NOMO-1 treated with dmso at 0.1 percent for 144 hours (cell line): ENCODE data around the gene MMEL1.

ENCODE experiments used
- DNase-seq: peaks from one replicate; lab custom pipeline; 2025; ENCODE audit not compliant: unreplicated experiment; lab: John Stamatoyannopoulos, UW

The MMEL1 gene

GRCh38 chr1:2594001-2594640 lies 38.7 kb downstream of the MMEL1 start:
- DNase-seq = no peak

GRCh38 chr1:2593251-2593878 lies 39.5 kb downstream of the MMEL1 start:
- DNase-seq = no peak

- no peak for DNase-seq
These were observed 40.1 kb downstream of the MMEL1 start for GRCh38 chr1:2592672-2593071.

GRCh38 chr1:2591581-2592261 lies 41.1 kb downstream of the MMEL1 start:
- no peak for DNase-seq

- no peak for DNase-seq
These were observed 41.6 kb downstream of the MMEL1 start for GRCh38 chr1:2591233-2591580.

DNA sequence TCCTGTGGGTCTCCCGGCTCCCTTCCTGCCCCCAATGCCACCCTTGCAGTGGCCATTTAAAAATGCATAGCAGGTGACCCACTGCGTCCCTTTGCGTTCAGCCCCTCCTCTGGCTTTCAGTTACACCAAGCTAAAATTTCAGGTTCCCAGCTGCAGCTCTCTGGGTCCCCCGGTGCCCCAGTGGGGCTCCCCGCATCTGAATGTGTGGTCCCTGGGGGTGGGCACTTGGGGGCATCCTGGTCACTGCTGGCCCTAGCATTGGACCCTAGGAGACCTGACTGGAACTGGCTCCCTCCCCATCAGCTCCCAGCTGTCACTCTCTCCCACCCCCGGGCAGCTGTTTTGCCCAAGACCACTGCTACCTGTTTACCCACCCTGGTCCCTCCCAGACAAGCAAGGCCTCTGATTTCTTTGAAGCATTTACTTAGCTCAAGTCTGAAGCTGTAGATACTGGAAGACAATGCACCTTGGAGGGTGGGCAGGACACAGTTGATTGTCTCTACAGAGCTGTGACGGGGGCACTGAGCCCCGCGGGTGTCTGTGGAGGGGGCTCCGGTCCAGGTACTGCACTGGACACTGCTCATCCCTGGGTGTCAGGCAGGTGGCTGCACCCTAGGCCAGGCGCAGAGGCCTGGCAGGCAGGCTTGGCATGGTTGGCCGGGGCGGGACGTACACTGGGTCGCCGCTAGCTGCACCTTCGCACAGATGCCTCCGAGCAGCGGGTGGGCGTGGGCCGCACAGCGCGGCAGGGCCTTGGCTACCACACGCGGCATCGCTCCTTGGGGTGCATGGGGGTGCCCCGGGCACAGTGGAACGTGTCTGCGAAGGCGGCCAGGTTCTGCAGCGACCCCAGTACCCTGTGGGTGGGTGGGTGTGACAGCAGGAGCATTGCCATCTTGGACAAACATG lies 42.3 kb downstream of the MMEL1 start:
- DNase-seq = no peak

DNA sequence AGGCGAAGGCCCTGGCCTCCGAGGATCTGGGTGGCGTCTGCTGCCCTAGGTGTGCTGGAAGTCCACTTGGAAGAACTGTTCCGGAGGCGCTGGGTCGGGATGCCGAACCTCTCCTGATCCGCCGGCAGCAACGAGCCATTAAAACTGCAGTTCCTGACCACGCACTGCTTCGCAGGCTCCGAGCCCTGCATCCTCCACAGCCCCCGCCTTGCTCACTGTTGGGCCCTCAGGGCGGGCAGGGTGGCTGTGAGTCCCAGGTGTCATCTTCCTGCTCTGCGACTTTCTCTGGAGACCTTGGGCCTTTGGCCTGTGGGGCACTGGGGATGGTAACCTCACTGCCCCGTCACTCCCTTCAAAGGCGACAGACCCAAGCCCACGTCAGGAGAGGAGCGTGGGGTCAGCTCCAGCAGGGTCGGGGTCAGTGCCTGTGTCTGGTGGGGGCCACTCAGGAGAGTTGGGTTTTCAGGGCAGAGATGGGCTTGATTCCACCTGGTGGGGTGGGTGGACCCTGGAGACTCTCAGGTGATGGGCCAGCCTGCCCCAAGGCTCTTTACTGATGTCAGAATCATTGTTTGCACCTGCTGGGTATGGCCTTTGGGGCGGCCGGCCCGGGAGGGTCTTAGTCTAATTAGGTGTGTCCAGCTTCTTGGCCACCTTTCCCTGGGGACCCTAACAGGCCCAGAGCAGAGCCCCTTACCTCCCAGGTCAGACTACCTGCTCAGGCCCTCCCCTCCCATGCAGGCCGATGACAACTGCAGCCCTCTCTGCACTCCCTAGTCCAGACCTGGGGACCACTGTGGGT lies 43.2 kb downstream of the MMEL1 start:
- DNase-seq = no peak

DNA sequence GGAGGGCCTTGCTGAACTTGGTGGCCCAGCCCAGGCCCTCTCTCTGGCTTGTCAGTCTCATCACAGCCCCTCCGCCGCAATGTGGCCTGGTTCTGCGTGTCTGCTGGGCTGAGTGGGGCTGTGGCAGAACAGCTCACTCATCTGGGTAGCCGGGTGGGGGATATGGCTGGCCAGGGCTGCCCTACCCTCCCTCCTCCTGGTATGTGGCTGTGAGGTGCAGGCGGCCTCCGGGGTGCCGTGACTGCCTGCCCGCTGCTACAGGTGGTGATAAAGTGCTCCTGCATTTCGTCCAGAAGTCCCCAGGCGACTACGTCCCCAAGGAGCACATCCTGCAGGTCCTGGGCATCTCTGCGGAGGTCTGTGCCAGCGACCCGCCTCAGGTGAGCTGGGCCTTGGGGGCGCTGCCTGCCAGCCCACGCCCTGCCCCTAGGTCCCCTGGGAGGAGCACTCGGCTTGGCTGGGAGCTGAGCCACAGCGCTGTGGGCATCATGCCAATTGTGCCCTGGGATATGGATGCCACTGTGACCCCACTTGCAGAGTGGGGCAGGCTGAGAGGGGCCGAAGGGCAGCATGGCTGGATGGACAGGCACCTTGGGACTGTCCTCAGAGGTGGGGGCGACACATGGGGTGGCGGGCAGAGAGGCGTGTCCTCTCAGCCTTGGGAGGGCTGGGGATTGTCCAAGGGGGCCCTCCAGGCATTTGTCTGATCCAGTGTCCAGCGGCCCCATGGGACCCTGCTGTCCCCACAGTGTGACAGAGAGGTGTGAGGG lies 44.0 kb downstream of the MMEL1 start:
- DNase-seq = no peak

GRCh38 chr1:2587860-2588571 lies 44.8 kb downstream of the MMEL1 start:
- DNase-seq = no peak

GRCh38 chr1:2587071-2587859 lies 45.6 kb downstream of the MMEL1 start:
- DNase-seq = no peak

GRCh38 chr1:2586154-2587070 lies 46.4 kb downstream of the MMEL1 start, which contains the start of gene PRXL2B:
PRXL2B (plus strand) TSS chr1:2586777; CDS start chr1:2586886, 109 bp downstream.
- DNase-seq = peak; percentile 97

DNA sequence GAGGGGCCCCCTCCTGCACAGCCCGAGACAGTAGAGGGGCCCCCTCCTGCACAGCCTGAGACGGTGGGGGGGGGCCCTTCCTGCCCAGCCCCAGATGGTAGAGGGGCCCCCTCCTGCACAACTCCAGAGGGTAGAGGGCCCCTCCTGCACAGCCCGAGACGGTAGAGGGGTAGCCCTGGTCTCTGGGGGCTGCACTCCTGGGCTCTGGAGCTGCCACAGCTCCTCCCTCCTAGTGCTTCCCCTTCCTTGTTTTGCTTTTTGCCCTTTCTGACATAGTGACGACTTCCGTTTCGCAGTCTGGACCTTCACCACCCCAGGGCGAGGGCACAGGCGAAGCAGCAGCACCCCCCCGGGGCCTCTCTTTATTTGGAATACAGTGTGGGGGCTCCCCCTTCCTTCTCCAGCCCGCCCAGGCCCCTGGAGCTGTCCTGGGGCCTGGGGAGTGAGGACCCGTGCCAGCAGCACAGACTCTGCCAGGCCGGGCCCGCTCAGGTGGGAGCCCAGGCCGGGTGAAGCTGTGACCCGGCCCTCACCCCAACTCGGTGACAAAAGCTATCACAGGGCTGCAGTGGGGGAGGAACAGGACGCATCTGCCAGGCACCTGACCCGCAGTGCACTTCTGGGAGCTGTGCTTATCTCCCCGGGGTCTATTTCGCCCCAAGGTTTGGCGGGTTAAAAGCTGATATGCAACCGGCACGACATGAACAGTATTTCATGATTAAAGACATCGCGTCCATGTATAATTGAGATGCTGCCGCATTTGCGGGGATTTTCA lies 47.3 kb downstream of the MMEL1 start:
- peak; percentile 91 for DNase-seq

GRCh38 chr1:2584686-2585317 lies 48.0 kb downstream of the MMEL1 start:
- no peak for DNase-seq

DNA sequence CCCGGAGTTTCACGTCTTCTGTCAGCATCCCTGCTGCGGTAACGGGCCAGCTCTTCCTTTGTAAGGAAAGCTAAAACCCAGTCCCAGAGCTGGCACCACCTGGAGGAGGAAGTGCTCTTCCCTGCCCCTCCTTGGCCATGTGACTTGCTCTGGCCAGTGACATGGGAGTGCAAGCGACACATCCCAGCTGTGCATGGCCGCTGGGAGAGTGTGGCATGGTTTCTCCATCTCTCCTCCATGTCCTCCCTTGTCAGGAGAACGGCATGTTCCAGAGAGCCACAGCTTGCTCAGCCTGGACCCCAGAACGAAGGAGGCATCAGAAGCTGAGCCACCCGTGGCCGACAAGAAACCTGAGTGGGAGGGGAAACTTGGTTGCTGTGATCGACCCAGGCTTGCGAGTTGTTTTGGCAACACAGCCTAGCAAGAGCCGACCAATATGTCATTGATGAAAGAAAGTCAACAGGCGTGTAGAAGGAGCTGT lies 48.9 kb downstream of the MMEL1 start:
- DNase-seq = no peak

DNA sequence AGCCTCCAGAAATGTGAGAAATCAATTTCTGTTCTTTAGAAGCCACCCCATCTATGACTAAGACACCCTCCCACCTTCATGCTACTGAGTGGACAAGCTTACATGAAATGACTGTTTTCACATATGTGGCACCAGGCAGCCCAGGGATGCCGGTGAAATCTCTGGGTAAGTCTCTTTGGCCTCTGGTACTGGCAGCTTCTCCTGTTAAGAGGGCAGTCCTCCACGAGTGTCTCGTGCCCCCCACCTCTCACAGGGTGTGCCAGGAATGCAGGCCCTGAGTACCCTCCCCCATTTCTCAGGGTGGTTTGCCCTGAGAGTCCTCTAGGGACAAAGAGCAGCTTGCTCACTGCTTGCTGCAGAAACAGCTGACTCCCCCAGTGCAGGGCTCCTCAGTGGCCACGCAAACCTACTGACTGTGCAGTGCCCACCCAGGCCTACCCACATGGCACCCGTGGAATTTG lies 49.5 kb downstream of the MMEL1 start:
- no peak for DNase-seq

- DNase-seq = no peak
These were observed 50.4 kb downstream of the MMEL1 start for GRCh38 chr1:2582391-2582790.
